Rectal smooth muscle tissue (tissue), 1 donor: ENCODE results near the gene MGAT5.

Experiments used
- H3K27ac ChIP-seq: one replicate; pipeline ENCODE4 v1.7.0; 2013; ENCODE audit warnings: low read depth, low read length, inconsistent platforms
- H3K27me3 ChIP-seq: one replicate; pipeline ENCODE4 v1.7.0; 2013; ENCODE audit warnings: low read length; ENCODE audit not compliant: control insufficient read depth, insufficient read depth
- H3K36me3 ChIP-seq: one replicate; pipeline ENCODE4 v1.7.0; 2013; ENCODE audit warnings: low read length; ENCODE audit not compliant: control insufficient read depth, insufficient read depth
- H3K4me1 ChIP-seq: one replicate; pipeline ENCODE4 v1.7.0; 2013; ENCODE audit warnings: low read length; ENCODE audit not compliant: control insufficient read depth, insufficient read depth
- H3K4me3 ChIP-seq: one replicate; pipeline ENCODE4 v1.7.0; 2013; ENCODE audit warnings: low read length
- H3K9ac ChIP-seq: one replicate; pipeline ENCODE4 v1.7.0; 2013; ENCODE audit warnings: low read length

Gene MGAT5

GRCh38 chr2:134502104-134502503 is 248.2 kb downstream of the MGAT5 start:
- no peak overlapping the region for H3K4me3 ChIP-seq
- no peak overlapping the region for H3K27ac ChIP-seq
- no peaks in the 10 kb centered on the region for H3K27me3 ChIP-seq
- H3K9ac ChIP-seq, result no peak overlapping the region
- H3K36me3 ChIP-seq, result no peaks in the 10 kb centered on the region
- no peaks in the 10 kb centered on the region for H3K4me1 ChIP-seq
